ENCODE measurements around the gene PRKG1. TPM values are rescaled to one million over a fixed set of nuclear protein-coding genes. Genes with fewer than 3 reads are reported as not detected.

The PRKG1 gene
- total RNA-seq, 1 donor from 2014 or later, result not detected

GRCh38 chr10:51075873-51076229 lies 1.6 kb downstream of the PRKG1 start:
- intact Hi-C loops (cut with micrococcal nuclease), result no loop called here

DNA sequence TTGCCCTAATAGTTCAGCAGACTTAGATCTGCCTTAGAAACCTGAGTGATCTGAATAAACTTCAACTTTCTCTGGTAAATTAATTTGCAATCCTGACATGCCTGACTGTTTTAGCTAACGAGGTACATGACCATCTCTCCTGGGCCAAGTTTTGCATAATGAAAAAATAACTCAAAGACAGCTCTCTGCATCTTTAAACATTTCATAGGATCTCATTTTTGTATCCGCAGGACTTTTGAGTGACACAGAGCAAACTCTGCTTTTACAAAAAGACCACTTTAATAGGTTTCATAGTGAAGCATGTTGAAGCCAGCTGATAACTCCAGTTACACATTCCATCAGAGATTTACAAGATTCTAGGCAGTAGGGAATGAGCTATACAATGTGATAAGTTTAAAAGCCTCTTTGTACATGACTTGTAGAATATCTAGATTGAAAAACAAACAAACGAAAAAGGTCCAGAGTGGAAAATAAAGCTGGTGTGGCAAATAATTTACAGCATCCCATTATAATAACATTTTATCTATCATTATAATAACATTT lies 2.1 kb downstream of the PRKG1 start:
- intact Hi-C loops (cut with micrococcal nuclease), result no loop called here

GRCh38 chr10:51077074-51077473 lies 2.8 kb downstream of the PRKG1 start:
- intact Hi-C loops (cut with micrococcal nuclease), result no loop called here

DNA sequence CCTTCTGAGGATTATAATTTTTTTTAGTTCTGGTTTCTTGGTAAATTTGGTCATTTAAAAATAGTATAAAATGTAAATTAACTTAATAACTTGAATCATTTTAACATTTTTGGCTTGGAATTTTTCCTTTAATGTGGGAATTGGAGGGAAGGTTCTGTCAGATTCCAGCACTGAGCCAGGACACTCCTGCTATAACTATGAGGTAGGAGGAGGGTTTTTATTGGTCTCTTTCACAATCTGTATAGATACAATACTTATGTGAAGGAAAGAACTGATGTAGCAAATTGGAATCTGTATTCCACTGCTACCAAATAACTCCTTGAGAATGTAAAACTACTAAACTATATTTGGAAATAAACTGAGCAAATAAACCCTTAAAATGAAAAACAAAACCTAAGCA lies 3.2 kb downstream of the PRKG1 start:
- intact Hi-C loops (cut with micrococcal nuclease), result no loop called here

- intact Hi-C loops (cut with micrococcal nuclease), result no loop called here
Observed at GRCh38 chr10:51079331-51079730, 5.0 kb downstream of the PRKG1 start.

DNA sequence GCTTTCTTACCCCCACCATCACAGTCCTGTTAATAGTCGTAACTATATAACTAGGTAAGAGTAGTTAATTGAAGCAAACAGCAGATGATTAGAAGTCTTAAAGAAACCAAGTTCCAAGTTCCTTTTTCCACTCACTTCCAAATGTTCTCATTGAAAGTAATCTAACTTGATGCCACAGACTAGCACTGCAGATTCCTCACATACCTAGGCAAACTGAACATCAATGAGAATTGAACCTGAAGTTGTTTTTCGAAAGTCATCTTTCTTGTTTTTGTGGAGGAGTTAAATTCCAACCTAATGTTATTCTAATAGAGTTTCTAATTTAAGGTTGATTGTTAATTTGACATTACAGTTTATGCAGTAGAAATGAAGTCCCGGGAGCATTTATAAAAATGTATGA lies 5.5 kb downstream of the PRKG1 start:
- intact Hi-C loops (cut with micrococcal nuclease), result no loop called here

- intact Hi-C loops (cut with micrococcal nuclease), result no loop called here
Observed at GRCh38 chr10:51080311-51081006, 6.2 kb downstream of the PRKG1 start.

- intact Hi-C loops (cut with micrococcal nuclease), result no loop called here
Observed at GRCh38 chr10:51082857-51083256, 8.6 kb downstream of the PRKG1 start.

- intact Hi-C loops (cut with micrococcal nuclease), result no loop called here
Observed at GRCh38 chr10:51083356-51083853, 9.1 kb downstream of the PRKG1 start.

DNA sequence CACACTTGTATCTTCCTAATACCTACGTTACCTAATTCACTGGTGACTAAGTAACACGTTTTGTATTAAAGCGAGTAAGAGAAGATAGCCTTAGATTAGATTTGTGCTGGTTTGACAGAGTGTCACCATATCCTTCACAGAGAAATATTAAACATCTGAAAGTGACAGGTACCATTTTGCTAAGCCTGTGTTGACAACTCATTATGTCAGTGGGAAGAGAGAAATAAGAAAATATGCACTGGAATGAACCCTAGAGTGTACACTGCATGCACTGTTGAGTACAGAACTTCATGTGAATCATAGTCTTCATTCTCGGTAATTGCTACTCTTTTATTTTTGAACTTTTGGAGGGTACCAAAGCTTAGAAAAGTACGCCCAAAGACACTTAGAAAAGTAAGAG lies 10.9 kb downstream of the PRKG1 start:
- intact Hi-C loops (cut with micrococcal nuclease), result no loop called here

DNA sequence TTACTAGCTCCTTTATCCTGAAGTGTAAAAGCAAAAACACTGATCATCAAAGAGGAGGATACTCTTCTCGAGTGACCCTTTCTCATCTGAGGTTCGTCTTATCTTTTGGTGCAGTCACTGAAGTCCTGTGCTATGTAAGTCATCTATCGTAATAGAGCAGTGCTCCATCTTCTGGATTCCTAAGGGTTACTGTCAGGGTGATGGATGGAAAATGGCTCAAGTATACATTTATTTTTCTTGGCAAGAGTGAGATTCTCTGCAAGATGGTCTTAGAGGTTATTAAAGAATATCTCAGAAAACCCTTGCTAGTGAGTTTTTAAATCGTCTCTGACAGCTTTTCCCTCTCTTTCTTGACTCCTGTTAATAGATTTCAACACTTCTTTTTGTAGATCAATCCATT lies 12.4 kb downstream of the PRKG1 start:
- intact Hi-C loops (cut with micrococcal nuclease), result no loop called here

- intact Hi-C loops (cut with micrococcal nuclease), result no loop called here
Observed at GRCh38 chr10:51087114-51087513, 12.8 kb downstream of the PRKG1 start.

GRCh38 chr10:51090190-51090589 lies 15.9 kb downstream of the PRKG1 start:
- intact Hi-C loops (cut with micrococcal nuclease), result no loop called here

DNA sequence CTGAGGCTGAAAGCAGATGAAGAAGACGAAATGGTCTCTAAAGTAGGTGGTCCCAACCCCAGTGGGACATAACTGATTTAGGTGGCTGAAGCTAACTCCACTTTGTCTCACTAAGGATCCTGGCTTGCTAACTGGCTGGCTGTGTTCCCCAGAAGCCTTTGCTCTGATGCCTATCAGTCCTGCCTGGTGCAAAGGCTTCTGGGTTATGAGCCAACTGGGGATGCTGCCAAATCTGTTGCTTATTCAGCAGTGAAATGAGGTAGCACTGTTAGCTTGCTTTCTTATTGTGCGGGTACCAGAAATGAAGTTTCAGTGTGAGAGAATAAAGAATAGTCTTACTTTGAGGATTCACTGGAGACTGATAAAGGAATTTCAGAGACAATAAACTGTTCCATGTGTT lies 18.1 kb downstream of the PRKG1 start:
- intact Hi-C loops (cut with micrococcal nuclease), result no loop called here

DNA sequence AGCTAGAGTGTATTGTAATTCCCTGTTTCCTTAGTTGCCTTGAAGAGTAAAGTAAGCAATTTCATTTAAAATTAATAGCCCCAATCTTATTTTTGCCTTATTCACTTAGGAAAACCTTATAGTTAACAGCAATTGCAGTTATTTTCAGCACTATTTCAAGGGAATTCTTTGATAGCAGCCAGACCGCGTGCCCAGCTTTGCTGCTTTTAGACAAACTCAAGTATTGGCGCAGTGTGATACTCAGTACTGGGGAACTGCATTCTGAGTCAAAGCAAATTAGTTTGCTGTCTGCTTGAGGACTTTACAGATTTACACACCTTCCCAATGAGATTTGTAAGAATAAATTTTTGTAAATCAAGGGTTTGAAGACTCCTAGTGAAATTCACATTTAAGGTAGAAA lies 21.2 kb downstream of the PRKG1 start:
- intact Hi-C loops (cut with micrococcal nuclease), result no loop called here

GRCh38 chr10:51097546-51097945 lies 23.3 kb downstream of the PRKG1 start:
- intact Hi-C loops (cut with micrococcal nuclease), result no loop called here

DNA sequence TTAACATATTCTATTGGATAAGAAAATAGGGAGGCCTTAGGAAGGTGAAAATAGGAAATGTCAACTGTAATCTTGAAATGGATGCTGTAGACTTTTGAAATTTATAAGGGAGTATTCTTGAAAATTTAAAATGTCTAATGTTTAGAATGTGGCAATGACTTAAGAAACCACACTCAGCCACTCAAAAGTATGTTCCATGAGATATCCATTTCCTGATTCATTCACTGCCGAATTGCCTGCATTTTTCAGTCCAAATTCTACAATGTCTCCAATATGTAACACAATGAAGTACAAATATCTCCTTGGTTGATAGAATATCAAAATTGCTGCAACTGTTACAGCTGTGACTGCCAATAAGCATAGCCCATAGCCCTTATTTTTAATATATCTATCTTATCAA lies 25.9 kb downstream of the PRKG1 start:
- intact Hi-C loops (cut with micrococcal nuclease), result no loop called here

DNA sequence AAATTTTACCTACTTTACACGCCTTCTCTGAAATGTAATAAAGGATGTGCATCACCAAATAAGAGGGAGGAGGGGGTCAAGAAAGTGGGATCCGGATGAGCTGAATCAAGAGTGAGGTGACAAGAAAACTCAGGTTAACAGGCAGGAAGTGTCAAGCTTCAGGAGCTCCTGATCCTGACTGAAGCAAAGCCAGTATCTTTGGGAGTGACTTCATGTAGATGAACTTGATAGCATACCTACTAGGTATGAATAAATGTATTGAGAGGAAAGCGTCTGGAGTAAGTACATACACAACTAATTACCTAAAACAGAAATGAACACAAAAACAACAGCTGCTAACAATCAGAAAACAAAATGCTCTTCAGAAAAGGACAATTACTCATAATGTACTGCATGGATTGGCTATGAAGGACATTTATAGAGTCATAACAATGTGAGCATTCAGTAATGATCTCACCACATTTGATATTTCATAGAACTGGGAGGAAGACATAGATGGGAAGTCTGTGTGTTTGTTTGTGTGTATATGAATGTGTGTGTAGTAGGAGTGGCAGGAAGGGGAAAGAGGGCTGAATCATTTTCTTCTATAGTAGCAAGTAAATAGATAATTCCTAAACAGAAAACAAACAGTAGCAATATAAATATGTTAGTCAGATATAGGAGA lies 29.4 kb downstream of the PRKG1 start:
- intact Hi-C loops (cut with micrococcal nuclease), result no loop called here

DNA sequence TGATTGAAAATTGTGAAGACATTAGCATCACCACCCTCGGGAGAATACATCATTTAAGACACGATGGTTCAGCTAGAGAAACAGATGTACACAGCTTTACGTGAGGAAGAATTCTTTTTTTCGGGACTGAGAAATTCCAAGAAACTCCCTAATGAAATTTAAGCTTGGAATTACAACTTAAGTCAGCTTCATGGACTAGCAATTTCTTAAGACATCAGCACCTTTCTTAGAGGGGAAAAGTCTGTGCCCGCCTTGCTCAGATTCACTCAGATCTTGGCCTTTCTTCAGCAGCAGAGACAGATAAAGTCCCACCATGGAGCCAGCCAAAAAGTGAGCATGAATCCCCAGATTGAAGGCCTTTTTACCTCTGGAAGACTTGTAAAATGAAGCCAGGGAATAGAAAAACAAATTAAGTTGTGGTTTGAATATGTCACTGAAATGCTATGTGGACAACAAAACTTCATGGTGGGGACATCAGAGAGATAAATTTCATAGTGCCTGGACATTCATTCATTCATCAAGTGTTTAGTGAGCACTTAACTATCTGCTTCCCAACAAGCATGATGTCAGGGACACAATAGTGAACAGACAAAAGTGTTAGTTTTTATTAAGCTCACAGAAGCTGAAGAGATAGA lies 32.1 kb downstream of the PRKG1 start:
- intact Hi-C loops (cut with micrococcal nuclease), result no loop called here

DNA sequence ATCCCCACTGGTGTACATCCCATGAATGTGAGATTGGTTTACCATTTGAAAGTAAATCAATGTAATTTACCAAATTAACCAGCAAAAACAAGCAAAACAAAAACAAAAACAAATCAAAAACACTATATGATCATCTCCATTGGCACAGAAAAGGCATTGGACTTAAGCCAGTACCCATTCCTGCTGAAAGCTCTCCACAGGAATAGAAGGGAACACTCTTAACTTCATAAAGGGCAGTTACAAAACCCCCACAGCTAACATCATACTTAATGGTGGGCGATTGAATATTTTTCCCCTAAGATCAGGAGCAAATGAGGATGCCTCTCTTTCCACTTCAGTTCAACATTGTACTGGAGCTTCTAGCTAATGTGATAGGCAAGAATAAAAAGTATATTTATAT lies 34.1 kb downstream of the PRKG1 start:
- intact Hi-C loops (cut with micrococcal nuclease), result no loop called here

DNA sequence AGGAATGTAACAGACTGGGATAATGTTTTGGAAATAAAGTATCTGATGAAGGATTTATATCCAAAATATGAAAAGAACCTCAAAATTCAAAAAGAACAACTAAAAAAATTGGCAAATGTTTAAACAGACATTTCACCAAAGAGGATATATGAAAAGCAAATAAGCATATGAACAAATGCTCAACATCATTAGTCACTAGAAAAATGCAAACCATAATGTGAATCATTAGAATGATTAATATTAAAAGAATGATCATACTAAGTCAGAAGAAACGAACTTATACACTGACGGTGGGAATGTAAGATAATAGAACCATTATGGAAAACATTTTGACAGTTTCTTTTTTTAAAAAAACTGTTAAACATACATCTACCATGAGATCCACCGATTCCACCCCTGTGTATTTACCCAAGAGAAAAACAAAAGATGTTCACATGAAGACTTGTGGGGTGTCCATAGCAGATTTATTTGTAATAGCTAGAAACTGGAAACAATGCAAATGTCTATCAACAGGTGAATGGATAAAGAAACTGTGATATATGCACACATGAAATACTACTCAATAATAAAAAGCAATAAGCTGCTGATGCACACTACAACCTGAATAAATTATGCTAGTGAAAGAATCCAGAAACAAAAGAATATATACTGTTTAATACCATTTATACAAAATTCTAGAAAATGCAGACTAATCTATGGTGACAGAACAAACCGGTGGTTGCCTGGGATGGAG lies 35.7 kb downstream of the PRKG1 start:
- intact Hi-C loops (cut with micrococcal nuclease), result no loop called here

GRCh38 chr10:51112013-51112412 lies 37.7 kb downstream of the PRKG1 start:
- intact Hi-C loops (cut with micrococcal nuclease), result no loop called here

Measured in T-helper 1 cell treated with Interleukin-12 subunit alpha and Interleukin-12 subunit beta and Interleukin-4 antibody, amounts not matched to agents 30 ng/mL and 1 ng/mL, for 36 hours (primary cell).